H9 (cell line): Measurements from ENCODE around the gene TRIO. TPM values are rescaled to one million over a fixed set of nuclear protein-coding genes. Genes with fewer than 3 reads are reported as not detected.

Experiments used
- DNase-seq: peaks from one replicate; pipeline ENCODE4 v3.0.0-alpha.2; 2017
- H2AFZ ChIP-seq: one replicate; pipeline ENCODE4 v1.6.1; 2013; ENCODE audit warnings: mild to moderate bottlenecking, low read length, control low read depth, moderate library complexity
- H2AK5ac ChIP-seq: 2 replicates; pipeline ENCODE4 v1.6.1; 2013; ENCODE audit warnings: low read length, control low read depth, mixed read lengths; ENCODE audit not compliant: insufficient read length
- H2BK120ac ChIP-seq: one replicate; pipeline ENCODE4 v1.6.1; 2013; ENCODE audit warnings: low read depth, mild to moderate bottlenecking, low read length, control low read depth, inconsistent platforms; ENCODE audit not compliant: poor library complexity, severe bottlenecking
- H2BK12ac ChIP-seq: 2 replicates; pipeline ENCODE4 v1.6.1; 2013; ENCODE audit warnings: low read length, control low read depth, mixed read lengths, low read depth; ENCODE audit not compliant: insufficient read length
- H2BK15ac ChIP-seq: 2 replicates; pipeline ENCODE4 v1.6.1; 2013; ENCODE audit warnings: low read depth, low read length, control low read depth
- H2BK20ac ChIP-seq: one replicate; pipeline ENCODE4 v1.6.1; 2013; ENCODE audit warnings: low read depth, mild to moderate bottlenecking, low read length, control low read depth, inconsistent platforms; ENCODE audit not compliant: poor library complexity, severe bottlenecking
- H2BK5ac ChIP-seq: 2 replicates; pipeline ENCODE4 v1.6.1; 2013; ENCODE audit warnings: low read length, control low read depth, mixed read lengths; ENCODE audit not compliant: insufficient read length
- H3K14ac ChIP-seq: 2 replicates; pipeline ENCODE4 v1.6.1; 2013; ENCODE audit warnings: low read length, control low read depth; ENCODE audit not compliant: insufficient read depth
- H3K18ac ChIP-seq: 2 replicates; pipeline ENCODE4 v1.6.1; 2013; ENCODE audit warnings: low read depth, mild to moderate bottlenecking, mixed read lengths, low read length, control low read depth; ENCODE audit not compliant: insufficient read length
- H3K23ac ChIP-seq: 2 replicates; pipeline ENCODE4 v1.6.1; 2013; ENCODE audit warnings: low read length, control low read depth, mixed read lengths, low read depth; ENCODE audit not compliant: insufficient read length
- H3K23me2 ChIP-seq: 2 replicates; pipeline ENCODE4 v1.6.1; 2013; ENCODE audit warnings: low read depth, mild to moderate bottlenecking, mixed read lengths, low read length, control low read depth; ENCODE audit not compliant: insufficient read length, poor library complexity, severe bottlenecking
- H3K27ac ChIP-seq: 2 replicates; pipeline ENCODE4 v1.5.1; 2013; ENCODE audit warnings: low read length, control low read depth, mixed read lengths, low read depth; ENCODE audit not compliant: insufficient read length
- H3K27me3 ChIP-seq: 2 replicates; pipeline ENCODE4 v1.6.1; 2013; ENCODE audit warnings: low read length, control low read depth, inconsistent platforms; ENCODE audit not compliant: insufficient read depth
- H3K4ac ChIP-seq: 2 replicates; pipeline ENCODE4 v1.6.1; 2013; ENCODE audit warnings: low read depth, mild to moderate bottlenecking, control low read depth, inconsistent platforms, low read length, moderate library complexity
- H3K4me1 ChIP-seq: 2 replicates; pipeline ENCODE4 v1.6.1; 2013; ENCODE audit warnings: low read length, control low read depth, inconsistent platforms; ENCODE audit not compliant: insufficient read depth
- H3K4me2 ChIP-seq: 2 replicates; pipeline ENCODE4 v1.6.1; 2013; ENCODE audit warnings: low read length, control low read depth, mixed read lengths; ENCODE audit not compliant: insufficient read length, insufficient read depth
- H3K56ac ChIP-seq: 2 replicates; pipeline ENCODE4 v1.6.1; 2013; ENCODE audit warnings: low read depth, mild to moderate bottlenecking, mixed read lengths, low read length, control low read depth; ENCODE audit not compliant: insufficient read length
- H3K79me1 ChIP-seq: 2 replicates; pipeline ENCODE4 v1.6.1; 2013; ENCODE audit warnings: low read depth, mild to moderate bottlenecking, moderate library complexity, low read length, control low read depth, inconsistent platforms; ENCODE audit not compliant: insufficient read depth, poor library complexity, severe bottlenecking
- H3K79me2 ChIP-seq: 2 replicates; pipeline ENCODE4 v1.6.1; 2013; ENCODE audit warnings: low read length, control low read depth, inconsistent platforms; ENCODE audit not compliant: insufficient read depth
- H3K9ac ChIP-seq: 2 replicates; pipeline ENCODE4 v1.6.1; 2013; ENCODE audit warnings: low read length, control low read depth, mixed read lengths; ENCODE audit not compliant: insufficient read length; ENCODE audit errors: extremely low read depth
- H3K9me3 ChIP-seq: one replicate; pipeline ENCODE4 v1.6.1; 2013; ENCODE audit warnings: low read depth, low read length, inconsistent platforms; ENCODE audit not compliant: control insufficient read depth
- H3T11ph ChIP-seq: one replicate; pipeline ENCODE4 v1.6.1; 2013; ENCODE audit warnings: mild to moderate bottlenecking, low read length, control low read depth, inconsistent platforms
- H4K20me1 ChIP-seq: one replicate; pipeline ENCODE4 v1.6.1; 2013; ENCODE audit not compliant: control insufficient read depth, insufficient read length, insufficient read depth
- H4K5ac ChIP-seq: 2 replicates; pipeline ENCODE4 v1.6.1; 2013; ENCODE audit warnings: low read depth, mild to moderate bottlenecking, mixed read lengths, low read length, control low read depth; ENCODE audit not compliant: insufficient read length
- H4K8ac ChIP-seq: replicated peaks from 2 replicates; pipeline ENCODE4 v1.6.1; 2013; ENCODE audit warnings: low read length, control low read depth, mixed read lengths, low read depth; ENCODE audit not compliant: insufficient read length
- H4K91ac ChIP-seq: 2 replicates; pipeline ENCODE4 v1.6.1; 2013; ENCODE audit warnings: low read depth, mild to moderate bottlenecking, moderate library complexity, mixed read lengths, low read length, control low read depth; ENCODE audit not compliant: insufficient read length
- H3K27ac Mint-ChIP-seq, 3 experiments: 2 replicates in 2 of 3; 3 replicates in 1 of 3; pipeline ENCODE4 v1.8.0; 2020 to 2021; ENCODE audit warnings: mixed read lengths in 3 of 3, mild to moderate bottlenecking in 1 of 3, moderate library complexity in 1 of 3
- H3K27me3 Mint-ChIP-seq: 2 replicates; pipeline ENCODE4 v1.8.0; 2021; ENCODE audit warnings: low read depth, mild to moderate bottlenecking, moderate library complexity, mixed read lengths
- H3K36me3 Mint-ChIP-seq, 3 experiments: 2 replicates in 2 of 3; 3 replicates in 1 of 3; pipeline ENCODE4 v1.8.0; 2020 to 2021; ENCODE audit warnings: low read depth in 3 of 3, mixed read lengths in 3 of 3; ENCODE audit not compliant: insufficient read depth in 1 of 3
- H3K4me1 Mint-ChIP-seq, 2 experiments: 2 replicates each; pipeline ENCODE4 v1.8.0; 2020; ENCODE audit warnings: mixed read lengths in 2 of 2
- H3K4me3 Mint-ChIP-seq, 2 experiments: 2 replicates in 1 of 2; 3 replicates in 1 of 2; pipeline ENCODE4 v1.8.0; 2020 to 2021; ENCODE audit warnings: mild to moderate bottlenecking in 2 of 2, mixed read lengths in 2 of 2, moderate library complexity in 1 of 2
- H3K9me3 Mint-ChIP-seq, 2 experiments: 2 replicates in 1 of 2; 3 replicates in 1 of 2; pipeline ENCODE4 v1.8.0; 2020; ENCODE audit warnings: mild to moderate bottlenecking in 2 of 2, mixed read lengths in 2 of 2, moderate library complexity in 1 of 2
- CTCF ChIP-seq: fragments of 200-600 bp; sonication (generic); conservative IDR thresholded peaks from 3 replicates; pipeline ENCODE4 v1.8.0; 2021; ENCODE audit warnings: antibody characterized with exemption, mild to moderate bottlenecking
- WGBS: extraction: QIAGEN DNeasy Blood & Tissue Kit; methylation state at CpG from one replicate; pipeline ENCODE4 v1.1.7; 2013; ENCODE audit warnings: missing lambda C conversion rate, low lambda C conversion rate, mixed read lengths; ENCODE audit not compliant: insufficient read length; ENCODE audit errors: extremely low coverage; 5-methylcytosine and 5-hydroxymethylcytosine counted together
- total RNA-seq: library from RNA; stranded (reverse); gene quantifications from 2 replicates; pipeline ENCODE4 v1.2.1, GENCODE V29; 2021

The TRIO gene
- total RNA-seq, 1 experiment from 2014 or later: 87.8 TPM

GRCh38 chr5:14218897-14219573 is 75.9 kb downstream of the TRIO start:
- Histone ChIP-seq H3T11ph (no peak overlapping the region), H2BK120ac (no peak overlapping the region), H3K4me1 (peaks cover 27% of the 10 kb centered on the region), H2BK15ac (no peak overlapping the region), H3K9ac (no peak overlapping the region), H3K23ac (no peak overlapping the region), H2BK20ac (no peak overlapping the region), H2BK12ac (no peak overlapping the region), H3K4me2 (no peak overlapping the region), H3K27me3 (no peaks in the 10 kb centered on the region), H3K27ac (no peak overlapping the region), H3K23me2 (no peaks in the 10 kb centered on the region), H3K56ac (no peak overlapping the region), H3K79me1 (peaks cover 8% of the 10 kb centered on the region), H4K20me1 (no peaks in the 10 kb centered on the region), H4K5ac (no peak overlapping the region), H2AFZ (no peak overlapping the region), H3K79me2 (peaks cover 30% of the 10 kb centered on the region; the same call in 1 of the 2 replicates), H3K4ac (no peak overlapping the region), H3K9me3 (no peaks in the 10 kb centered on the region), H3K14ac (no peak overlapping the region), H2BK5ac (no peak overlapping the region), H3K18ac (no peak overlapping the region), H4K8ac (no peak overlapping the region), H2AK5ac (no peak overlapping the region), H4K91ac (no peak overlapping the region)
- WGBS: no CpG with 5 or more reads among the region's 10 CpGs
- peaks cover 0 to 4% (median 0%) of the 10 kb centered on the region in 3 experiments; a peak in 2 of 7 replicates for H3K36me3 Mint-ChIP-seq
- H3K27me3 Mint-ChIP-seq: no peaks in the 10 kb centered on the region
- H3K4me3 Mint-ChIP-seq: no peak overlapping the region
- DNase-seq: no peak
- peaks cover 93% of the 10 kb centered on the region in 2 experiments for H3K4me1 Mint-ChIP-seq
- H3K9me3 Mint-ChIP-seq: no peaks in the 10 kb centered on the region
- peak overlapping the region; percentile 32 to 61 (median 38); a peak in 6 of 7 replicates for H3K27ac Mint-ChIP-seq
- TF ChIP-seq CTCF: no peak
